Thyroid gland (tissue), 4 donors: ENCODE data around the gene RWDD1.

Experiments used
- CTCF ChIP-seq, 6 experiments: fragments of 200-600 bp in 3 of 6; fragments of 450-650 bp in 3 of 6; sonication (generic) in 3 of 6; IDR thresholded peaks; one replicate each; pipeline ENCODE4 v1.5.1; 2016 to 2019; ENCODE audit warnings: antibody characterized with exemption in 6 of 6, mild to moderate bottlenecking in 2 of 6, inconsistent platforms in 1 of 6, moderate library complexity in 1 of 6
- POLR2A ChIP-seq, 2 donors: fragments of 450-650 bp; IDR thresholded peaks; one replicate each; pipeline ENCODE4 v1.6.1; 2017; ENCODE audit warnings: antibody characterized with exemption in 2 of 2, mild to moderate bottlenecking in 2 of 2, moderate library complexity in 1 of 2

- TF ChIP-seq POLR2A (IDR thresholded peaks at IDR 0.05) (no peak), CTCF (IDR thresholded peaks at IDR 0.05) (no peak)
These were observed 48.4 kb upstream of the RWDD1 start for GRCh38 chr6:116522896-116523295.
